Endothelial cell (in vitro differentiated cells): Measurements from ENCODE around the gene FAM149B1. TPM values are rescaled to one million over a fixed set of nuclear protein-coding genes. Genes with fewer than 3 reads are reported as not detected.
A peak's percentile ranks its signal among the peaks of the same experiment; 100 is the strongest.

ENCODE experiments used
- DNase-seq: peaks from one replicate; pipeline ENCODE4 v3.0.0; 2021; ENCODE audit warnings: low spot score
- H3K27ac Mint-ChIP-seq: one replicate; pipeline ENCODE4 v1.8.0; 2021; ENCODE audit warnings: mixed read lengths, inconsistent platforms; ENCODE audit not compliant: unreplicated experiment
- H3K27me3 Mint-ChIP-seq: one replicate; pipeline ENCODE4 v1.8.0; 2021; ENCODE audit warnings: mild to moderate bottlenecking, moderate library complexity, mixed read lengths, inconsistent platforms; ENCODE audit not compliant: unreplicated experiment
- H3K36me3 Mint-ChIP-seq: one replicate; pipeline ENCODE4 v1.8.0; 2021; ENCODE audit warnings: mild to moderate bottlenecking, low read depth, mixed read lengths, inconsistent platforms; ENCODE audit not compliant: unreplicated experiment
- H3K4me1 Mint-ChIP-seq: one replicate; pipeline ENCODE4 v1.8.0; 2021; ENCODE audit warnings: mild to moderate bottlenecking, mixed read lengths, inconsistent platforms; ENCODE audit not compliant: unreplicated experiment
- H3K4me3 Mint-ChIP-seq: one replicate; pipeline ENCODE4 v1.8.0; 2021; ENCODE audit warnings: mild to moderate bottlenecking, mixed read lengths, inconsistent platforms; ENCODE audit not compliant: unreplicated experiment
- H3K9me3 Mint-ChIP-seq: one replicate; pipeline ENCODE4 v1.8.0; 2021; ENCODE audit warnings: mixed read lengths, inconsistent platforms; ENCODE audit not compliant: unreplicated experiment
- total RNA-seq: library from RNA; stranded (reverse); fragmentation: NEBNext Ultra II Directional; extraction: Animal tissue kit (Norgen Biotek cat#: 25700); gene quantifications from one replicate; pipeline ENCODE4 v1.2.1, GENCODE V29; 2021; ENCODE audit not compliant: unreplicated experiment
- TF ChIP-seq, protein P1 (sequence below): fragments of 200-600 bp; sonication (generic); IDR thresholded peaks from one replicate; pipeline ENCODE4 v1.5.0; 2021; ENCODE audit warnings: antibody characterized with exemption; ENCODE audit not compliant: unreplicated experiment

Gene FAM149B1
- total RNA-seq, 1 donor from 2014 or later = 24.8 TPM

DNA sequence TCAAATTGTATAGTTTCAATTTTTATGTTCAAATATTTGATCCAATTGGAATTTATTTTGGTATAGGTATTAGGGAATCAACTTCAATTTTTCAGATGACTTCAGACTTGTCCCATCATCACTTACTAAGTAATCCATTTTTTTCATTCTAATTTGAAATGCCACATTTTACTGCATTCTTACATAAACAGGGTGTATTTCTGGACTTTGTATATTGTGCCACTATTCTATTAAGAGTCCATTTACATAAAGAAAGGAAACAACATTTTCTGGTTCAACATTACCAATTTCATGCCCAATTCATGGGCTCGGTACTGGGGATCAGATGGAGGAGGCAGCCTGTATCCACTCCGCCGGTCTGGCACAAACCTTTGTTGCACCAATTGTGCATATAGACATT, 15.9 kb upstream of the FAM149B1 start:
- H3K27me3 Mint-ChIP-seq = no peaks in the 10 kb centered on the region
- no peak for DNase-seq
- TF ChIP-seq, protein P1, sequence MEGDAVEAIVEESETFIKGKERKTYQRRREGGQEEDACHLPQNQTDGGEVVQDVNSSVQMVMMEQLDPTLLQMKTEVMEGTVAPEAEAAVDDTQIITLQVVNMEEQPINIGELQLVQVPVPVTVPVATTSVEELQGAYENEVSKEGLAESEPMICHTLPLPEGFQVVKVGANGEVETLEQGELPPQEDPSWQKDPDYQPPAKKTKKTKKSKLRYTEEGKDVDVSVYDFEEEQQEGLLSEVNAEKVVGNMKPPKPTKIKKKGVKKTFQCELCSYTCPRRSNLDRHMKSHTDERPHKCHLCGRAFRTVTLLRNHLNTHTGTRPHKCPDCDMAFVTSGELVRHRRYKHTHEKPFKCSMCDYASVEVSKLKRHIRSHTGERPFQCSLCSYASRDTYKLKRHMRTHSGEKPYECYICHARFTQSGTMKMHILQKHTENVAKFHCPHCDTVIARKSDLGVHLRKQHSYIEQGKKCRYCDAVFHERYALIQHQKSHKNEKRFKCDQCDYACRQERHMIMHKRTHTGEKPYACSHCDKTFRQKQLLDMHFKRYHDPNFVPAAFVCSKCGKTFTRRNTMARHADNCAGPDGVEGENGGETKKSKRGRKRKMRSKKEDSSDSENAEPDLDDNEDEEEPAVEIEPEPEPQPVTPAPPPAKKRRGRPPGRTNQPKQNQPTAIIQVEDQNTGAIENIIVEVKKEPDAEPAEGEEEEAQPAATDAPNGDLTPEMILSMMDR = no peak
- no peak overlapping the region for H3K4me3 Mint-ChIP-seq
- H3K27ac Mint-ChIP-seq = no peak overlapping the region
- peaks cover 28% of the 10 kb centered on the region for H3K36me3 Mint-ChIP-seq
- H3K9me3 Mint-ChIP-seq = no peaks in the 10 kb centered on the region
- no peaks in the 10 kb centered on the region for H3K4me1 Mint-ChIP-seq

DNA sequence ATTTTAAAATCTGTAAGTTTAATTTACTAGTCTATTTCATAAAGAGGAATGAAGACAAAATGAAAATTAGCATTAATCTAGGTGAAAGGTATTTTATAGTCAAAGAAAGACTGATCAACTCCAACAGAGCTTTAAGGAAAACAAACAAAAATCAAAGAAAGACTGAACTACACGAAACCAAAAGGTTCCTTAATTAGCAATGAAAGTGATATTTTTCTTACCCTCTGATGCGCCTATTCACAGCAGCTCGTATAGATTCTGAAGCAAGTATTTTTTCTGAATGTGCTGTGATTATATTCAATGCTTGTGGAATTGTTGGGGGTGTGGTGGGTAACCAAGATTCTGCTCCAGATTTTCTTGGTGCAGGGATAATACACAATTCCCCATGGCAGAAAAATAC, 11.9 kb upstream of the FAM149B1 start:
- Mint-ChIP-seq H3K9me3 (no peaks in the 10 kb centered on the region), H3K4me3 (no peak overlapping the region), H3K4me1 (no peaks in the 10 kb centered on the region), H3K27ac (no peak overlapping the region), H3K36me3 (peaks cover 30% of the 10 kb centered on the region), H3K27me3 (no peaks in the 10 kb centered on the region)
- TF ChIP-seq, protein P1 = no peak
- no peak for DNase-seq

DNA sequence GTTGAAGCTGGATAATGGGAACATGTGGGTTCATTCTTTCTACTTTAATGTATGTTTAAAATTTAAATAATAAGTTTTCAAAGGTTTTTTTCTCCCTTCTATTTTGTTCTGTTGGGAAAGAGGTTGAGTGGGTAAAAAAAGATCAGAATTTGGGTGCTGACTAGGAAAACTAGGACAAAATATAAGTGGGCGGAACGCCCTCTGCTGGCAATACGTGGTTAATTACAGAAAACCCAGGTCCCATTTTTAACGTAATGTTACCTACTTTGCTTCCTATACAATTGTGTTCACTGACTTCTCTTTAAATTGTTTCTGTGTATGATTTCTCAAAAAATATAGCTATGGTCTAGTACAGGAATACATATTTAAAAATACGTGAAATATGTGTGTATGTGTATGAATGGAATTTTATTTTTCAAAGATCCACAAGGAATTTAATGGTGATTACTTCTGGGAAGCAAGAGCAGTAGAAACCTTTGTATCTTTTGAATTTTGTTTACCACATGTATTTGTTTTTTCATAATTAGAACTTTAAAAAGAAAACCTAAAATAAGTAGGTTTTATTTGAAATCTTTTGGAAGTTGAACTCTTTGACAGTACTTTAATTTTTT, 8.8 kb upstream of the FAM149B1 start:
- H3K27ac Mint-ChIP-seq = no peak overlapping the region

DNA sequence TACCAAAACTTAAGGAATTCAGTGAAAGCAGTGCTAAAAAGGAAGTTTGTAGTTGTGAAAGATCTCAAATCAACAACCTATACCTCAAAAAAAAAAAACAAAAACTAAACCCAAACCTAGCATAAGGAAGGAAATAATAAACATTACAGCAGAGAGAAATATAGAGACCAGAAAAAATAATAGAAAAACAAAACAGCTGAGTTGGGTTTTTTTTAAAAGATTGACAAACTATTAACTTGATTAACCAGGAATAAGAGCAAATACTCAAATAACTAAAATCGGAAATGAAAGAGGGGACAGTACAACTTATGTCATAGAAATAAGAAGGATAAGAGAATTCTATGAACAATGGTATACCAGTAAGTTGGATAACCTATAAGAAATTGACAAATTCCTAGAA, 6.8 kb upstream of the FAM149B1 start:
- peaks cover 38% of the 10 kb centered on the region for H3K36me3 Mint-ChIP-seq
- TF ChIP-seq, protein P1 = no peak
- H3K9me3 Mint-ChIP-seq = no peaks in the 10 kb centered on the region
- H3K27ac Mint-ChIP-seq = no peak overlapping the region
- H3K4me1 Mint-ChIP-seq = peaks cover 3% of the 10 kb centered on the region
- no peaks in the 10 kb centered on the region for H3K27me3 Mint-ChIP-seq
- DNase-seq = no peak
- H3K4me3 Mint-ChIP-seq = peak overlapping the region; percentile 43

More for the DNA sequence above, 8.8 kb upstream of the FAM149B1 start:
- Mint-ChIP-seq H3K4me1 (no peaks in the 10 kb centered on the region), H3K27me3 (no peaks in the 10 kb centered on the region), H3K36me3 (peaks cover 39% of the 10 kb centered on the region), H3K4me3 (no peak overlapping the region), H3K9me3 (no peaks in the 10 kb centered on the region)
- TF ChIP-seq, protein P1 = peak; percentile 86
- DNase-seq = peak; percentile 54

DNA sequence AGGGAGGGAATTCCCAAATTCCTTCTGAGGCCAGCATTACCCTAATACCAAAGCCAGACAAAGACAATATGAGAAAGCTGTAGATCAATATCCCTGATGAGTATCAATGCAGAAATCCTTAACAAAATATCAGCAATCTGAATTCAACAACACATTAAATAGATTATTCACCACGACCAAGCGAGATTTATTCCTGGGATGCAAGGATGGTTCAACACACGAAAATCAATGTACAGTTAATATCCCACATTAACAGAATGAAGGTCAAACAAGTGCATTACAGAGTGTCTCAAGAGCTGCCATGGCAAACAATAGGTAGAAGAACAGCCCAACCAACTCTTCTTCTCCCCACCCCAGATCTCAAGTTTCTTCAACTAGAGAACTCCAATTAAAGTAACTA, 6.3 kb upstream of the FAM149B1 start:
- H3K27ac Mint-ChIP-seq = no peak overlapping the region
- H3K4me1 Mint-ChIP-seq = peaks cover 9% of the 10 kb centered on the region
- TF ChIP-seq, protein P1 = no peak
- DNase-seq = no peak
- peaks cover 36% of the 10 kb centered on the region for H3K36me3 Mint-ChIP-seq
- no peaks in the 10 kb centered on the region for H3K9me3 Mint-ChIP-seq
- no peak overlapping the region for H3K4me3 Mint-ChIP-seq
- peaks cover 2% of the 10 kb centered on the region for H3K27me3 Mint-ChIP-seq
